GM19463 (cell line): ENCODE measurements around the gene ANGPTL8.

Experiments used
- ATAC-seq: cut with Tn5 transposase; IDR thresholded peaks from one replicate; pipeline ENCODE4 v1.9.1; 2021; ENCODE audit warnings: mild to moderate bottlenecking, moderate library complexity; ENCODE audit not compliant: unreplicated experiment

ANGPTL8 gene

GRCh38 chr19:11286312-11286974 lies 47.0 kb downstream of the ANGPTL8 start:
- ATAC-seq, result no peak

GRCh38 chr19:11288349-11288748 lies 48.9 kb downstream of the ANGPTL8 start:
- no peak for ATAC-seq

- no peak for ATAC-seq
Measured at GRCh38 chr19:11290256-11290655, 50.8 kb downstream of the ANGPTL8 start.

GRCh38 chr19:11291415-11291814 lies 52.0 kb downstream of the ANGPTL8 start:
- no peak for ATAC-seq
